Vagina (tissue), 2 donors: ENCODE results near the gene P2RY11. TPM values are rescaled to one million over a fixed set of nuclear protein-coding genes. Genes with fewer than 3 reads are reported as not detected.
A peak's percentile ranks its signal among the peaks of the same experiment; 100 is the strongest.

ENCODE experiments used
- DNase-seq, 2 donors: peaks; one replicate each; pipeline ENCODE4 v3.0.0-alpha.2; 2017; ENCODE audit errors: extremely low spot score in 2 of 2
- H3K27ac ChIP-seq: fragments of 200-600 bp; sonication (generic); one replicate; pipeline ENCODE4 v1.5.1; 2019
- H3K27me3 ChIP-seq: fragments of 200-600 bp; sonication (generic); one replicate; pipeline ENCODE4 v1.5.1; 2019
- H3K36me3 ChIP-seq, 2 donors: fragments of 200-600 bp; sonication (generic); one replicate each; pipeline ENCODE4 v1.5.1; 2017 to 2019
- H3K4me1 ChIP-seq: fragments of 200-600 bp; sonication (generic); one replicate; pipeline ENCODE4 v1.5.1; 2019
- H3K4me3 ChIP-seq, 2 donors: fragments of 200-600 bp; sonication (generic); 1 replicate in 1 of 2; 2 replicates in 1 of 2; pipeline ENCODE4 v1.5.1; 2016 to 2019
- H3K9me3 ChIP-seq: fragments of 200-600 bp; sonication (generic); one replicate; pipeline ENCODE4 v1.5.1; 2019
- CTCF ChIP-seq, 3 experiments: fragments of 450-650 bp in 2 of 3; fragments of 200-600 bp in 1 of 3; sonication (generic) in 1 of 3; IDR thresholded peaks; one replicate each; pipeline ENCODE4 v1.5.1; 2017 to 2019; ENCODE audit warnings: antibody characterized with exemption in 3 of 3, mild to moderate bottlenecking in 2 of 3, moderate library complexity in 2 of 3
- POLR2A ChIP-seq, 2 donors: fragments of 450-650 bp; IDR thresholded peaks; one replicate each; pipeline ENCODE4 v1.6.1; 2017; ENCODE audit warnings: antibody characterized with exemption in 2 of 2, mild to moderate bottlenecking in 2 of 2, moderate library complexity in 2 of 2
- POLR2AphosphoS5 ChIP-seq, 2 donors: sonication (generic); formaldehyde crosslinking; IDR thresholded peaks; one replicate each; pipeline ENCODE4 v1.9.0; 2017; ENCODE audit warnings: antibody characterized with exemption in 2 of 2, mild to moderate bottlenecking in 2 of 2, low read depth in 1 of 2; ENCODE audit not compliant: insufficient read depth in 1 of 2
- intact Hi-C: fragments of 100-400 bp; cut with DNase I; formaldehyde crosslinking; loops from one replicate; pipeline ENCODE4 v1.15.1; 2023
- total RNA-seq: library from RNA; depleted of rRNA; stranded (reverse); fragments of >200 nt; gene quantifications from one replicate; pipeline ENCODE4 v1.2.3, GENCODE V29; 2016

Gene P2RY11
- total RNA-seq, 1 donor from 2014 or later: 9.1 TPM

GRCh38 chr19:10095948-10096614 is 15.4 kb upstream of the P2RY11 start:
- peak in 1 of 2 donors; percentile 62 for TF ChIP-seq POLR2AphosphoS5 (IDR thresholded peaks at IDR 0.05; ENCODE audit: insufficient read depth in 1 of 2, low read depth in 1 of 2)
- no peak for TF ChIP-seq POLR2A (IDR thresholded peaks at IDR 0.05)
- no peak for TF ChIP-seq CTCF (IDR thresholded peaks at IDR 0.05)
- intact Hi-C loops: no loop called here

DNA sequence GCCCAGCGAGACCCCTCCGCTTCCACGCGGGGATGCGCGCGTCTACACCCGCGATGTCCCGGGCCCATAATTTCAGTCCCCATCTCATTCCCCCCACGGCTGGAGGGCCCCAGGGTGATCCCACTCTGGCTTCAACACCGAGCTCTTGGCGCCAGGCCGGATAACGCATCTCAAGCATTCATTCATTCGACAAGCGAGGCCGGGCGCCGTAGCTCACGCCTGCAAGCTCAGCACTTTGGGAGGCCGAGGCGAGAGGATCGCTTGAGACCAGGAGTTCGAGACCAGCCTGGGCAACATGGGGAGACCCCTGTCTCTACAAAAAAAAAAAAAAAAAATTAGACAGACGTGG is 14.9 kb upstream of the P2RY11 start:
- intact Hi-C loops: no loop called here
- TF ChIP-seq POLR2AphosphoS5 (IDR thresholded peaks at IDR 0.05; ENCODE audit: insufficient read depth in 1 of 2, low read depth in 1 of 2) (no peak), CTCF (IDR thresholded peaks at IDR 0.05) (no peak), POLR2A (IDR thresholded peaks at IDR 0.05) (no peak)
- DNase-seq: peak in 1 of 2 donors; percentile 84
- Histone ChIP-seq H3K4me1 (peaks cover 8% of the 10 kb centered on the region), H3K9me3 (no peaks in the 10 kb centered on the region), H3K27me3 (no peaks in the 10 kb centered on the region), H3K4me3 (peak overlapping the region; percentile 49 to 72), H3K36me3 (peaks cover 0 to 5% of the 10 kb centered on the region in 2 donors), H3K27ac (no peak overlapping the region)

More at GRCh38 chr19:10095948-10096614, 15.4 kb upstream of the P2RY11 start:
- no peaks in the 10 kb centered on the region for H3K27me3 ChIP-seq
- no peaks in the 10 kb centered on the region for H3K9me3 ChIP-seq
- DNase-seq: peak in 1 of 2 donors; percentile 86
- peaks cover 8% of the 10 kb centered on the region for H3K4me1 ChIP-seq
- peak overlapping the region; percentile 66 for H3K27ac ChIP-seq
- H3K36me3 ChIP-seq: peaks cover 0 to 9% of the 10 kb centered on the region in 2 donors
- peak overlapping the region; percentile 49 to 72 for H3K4me3 ChIP-seq

- H3K4me3 ChIP-seq: no peak overlapping the region
- TF ChIP-seq POLR2AphosphoS5 (IDR thresholded peaks at IDR 0.05; ENCODE audit: insufficient read depth in 1 of 2, low read depth in 1 of 2): no peak
- TF ChIP-seq CTCF (IDR thresholded peaks at IDR 0.05): no peak
- no peak for TF ChIP-seq POLR2A (IDR thresholded peaks at IDR 0.05)
- intact Hi-C loops: no loop called here
- DNase-seq: no peak
- H3K27ac ChIP-seq: no peak overlapping the region
- peaks cover 8% of the 10 kb centered on the region for H3K4me1 ChIP-seq
- H3K27me3 ChIP-seq: no peaks in the 10 kb centered on the region
- no peaks in the 10 kb centered on the region for H3K36me3 ChIP-seq
- H3K9me3 ChIP-seq: no peaks in the 10 kb centered on the region
Measured at GRCh38 chr19:10100163-10100785, 11.2 kb upstream of the P2RY11 start.

DNA sequence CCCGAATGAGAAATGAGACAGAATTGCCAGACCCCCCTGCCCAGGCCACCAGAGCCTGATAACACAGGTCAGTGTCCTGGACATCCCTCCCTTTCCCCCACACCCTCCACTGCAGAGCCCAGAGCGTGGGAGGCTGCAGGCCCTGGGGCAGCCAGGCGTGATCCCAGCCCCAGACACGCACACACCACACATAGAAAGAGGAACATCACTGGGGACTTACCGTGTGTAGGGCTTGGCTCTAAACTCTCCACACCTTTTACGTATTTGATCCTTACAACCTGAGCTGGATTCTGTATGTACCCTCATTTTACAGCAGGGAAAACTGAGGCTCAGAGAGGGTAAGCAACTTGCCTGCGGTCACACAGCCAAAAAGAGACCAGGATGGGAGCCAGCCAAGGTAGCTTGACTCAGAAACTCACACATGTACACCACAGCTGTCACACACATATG is 8.7 kb upstream of the P2RY11 start:
- DNase-seq: no peak
- intact Hi-C loops: no loop called here
- Histone ChIP-seq H3K4me1 (peaks cover 20% of the 10 kb centered on the region), H3K27ac (no peak overlapping the region), H3K9me3 (no peaks in the 10 kb centered on the region), H3K4me3 (no peak overlapping the region), H3K27me3 (no peaks in the 10 kb centered on the region), H3K36me3 (peaks cover 0 to 4% of the 10 kb centered on the region in 2 donors)
- TF ChIP-seq CTCF (IDR thresholded peaks at IDR 0.05): no peak
- TF ChIP-seq POLR2AphosphoS5 (IDR thresholded peaks at IDR 0.05; ENCODE audit: insufficient read depth in 1 of 2, low read depth in 1 of 2): no peak
- no peak for TF ChIP-seq POLR2A (IDR thresholded peaks at IDR 0.05)

GRCh38 chr19:10104130-10104513 is 7.4 kb upstream of the P2RY11 start:
- Histone ChIP-seq H3K27me3 (no peaks in the 10 kb centered on the region), H3K36me3 (peaks cover 0 to 17% of the 10 kb centered on the region in 2 donors), H3K9me3 (no peaks in the 10 kb centered on the region), H3K27ac (no peak overlapping the region), H3K4me1 (peaks cover 21% of the 10 kb centered on the region), H3K4me3 (no peak overlapping the region)
- intact Hi-C loops: no loop called here
- TF ChIP-seq POLR2A (IDR thresholded peaks at IDR 0.05) (no peak), POLR2AphosphoS5 (IDR thresholded peaks at IDR 0.05; ENCODE audit: insufficient read depth in 1 of 2, low read depth in 1 of 2) (no peak), CTCF (IDR thresholded peaks at IDR 0.05) (no peak)
- DNase-seq: no peak
